ENCODE data around the gene IDH3G. TPM values are rescaled to one million over a fixed set of nuclear protein-coding genes. Genes with fewer than 3 reads are reported as not detected.

Gene IDH3G
- polyA plus RNA-seq, 3 donors = 71.7 to 83.7 (median 77.2) TPM

DNA sequence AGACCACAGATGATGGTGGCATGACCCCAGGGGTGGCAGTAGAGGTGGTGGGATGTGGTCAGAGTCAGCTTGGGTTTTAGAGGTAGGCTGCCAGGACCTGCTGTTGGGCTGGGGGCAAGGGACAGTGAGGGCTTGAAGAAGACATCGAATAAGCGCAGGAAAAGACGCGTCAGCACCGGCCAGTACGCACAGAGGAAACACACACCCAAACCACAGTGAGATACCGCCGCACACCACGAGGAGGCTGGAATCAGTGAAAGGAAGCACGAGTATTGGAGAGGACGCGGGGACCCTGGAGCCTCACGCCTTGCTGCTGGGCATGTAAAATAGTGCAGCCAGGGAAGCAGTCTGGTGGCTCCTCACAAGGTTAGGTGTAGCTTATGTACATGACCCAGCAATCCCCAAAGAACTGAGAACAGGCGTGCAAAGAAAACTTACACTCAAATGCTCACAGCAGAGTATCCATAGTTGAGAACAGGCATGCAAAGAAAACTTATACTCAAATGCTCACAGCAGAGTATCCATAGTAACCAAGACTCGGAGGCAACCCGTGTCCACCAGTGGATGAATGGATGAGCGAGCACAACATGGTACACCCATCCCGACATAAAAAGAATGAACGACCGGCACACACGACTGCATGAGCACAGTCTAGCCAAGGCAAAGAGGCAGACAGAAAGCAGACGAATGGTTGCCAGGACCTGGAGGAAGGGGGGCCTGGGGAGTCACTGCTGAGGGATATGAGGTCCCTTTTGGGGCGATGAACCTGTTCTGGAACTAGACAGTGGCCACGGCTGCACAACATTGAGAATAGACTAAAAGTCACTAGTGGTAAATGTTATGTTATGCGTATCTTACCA is 22.9 kb upstream of the IDH3G start:
- DNase-seq (ENCODE audit: low read depth in 3 of 3, low spot score in 2 of 3) = no peak

DNA sequence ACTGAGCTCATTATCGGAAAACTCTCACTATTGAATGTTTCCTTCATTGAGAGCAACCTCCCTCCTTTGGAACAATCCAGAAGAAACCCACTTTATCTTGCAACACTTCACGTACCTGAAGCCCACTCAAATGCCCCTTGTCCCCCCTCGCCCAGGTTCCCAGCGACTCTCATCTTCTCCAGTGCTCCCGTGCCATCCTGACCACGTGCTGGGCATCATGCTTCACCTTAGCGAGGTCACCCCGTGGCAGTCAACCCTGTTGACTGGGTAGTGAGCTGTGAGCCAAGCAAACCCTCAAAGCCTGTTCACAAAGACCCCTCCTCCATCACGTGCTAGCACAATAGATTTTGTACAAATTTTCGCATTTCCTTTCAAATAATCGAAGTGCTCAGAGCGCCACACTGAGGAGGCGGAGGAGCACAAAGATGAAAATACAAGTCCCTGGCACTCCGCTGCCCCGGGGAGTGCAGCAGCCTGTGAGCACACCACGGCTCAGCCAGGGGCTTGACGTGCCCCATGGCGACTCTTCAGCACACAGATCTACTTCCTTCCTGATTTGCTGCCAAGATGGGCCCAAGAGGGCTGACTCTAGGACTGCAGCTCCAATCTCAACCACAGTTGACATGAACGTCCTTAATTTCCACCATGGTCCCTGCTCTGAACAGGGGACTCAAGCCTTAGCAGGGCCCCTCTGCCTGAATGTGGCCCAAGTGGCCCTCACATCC is 20.6 kb upstream of the IDH3G start:
- DNase-seq (ENCODE audit: low read depth in 3 of 3, low spot score in 2 of 3) = no peak

DNA sequence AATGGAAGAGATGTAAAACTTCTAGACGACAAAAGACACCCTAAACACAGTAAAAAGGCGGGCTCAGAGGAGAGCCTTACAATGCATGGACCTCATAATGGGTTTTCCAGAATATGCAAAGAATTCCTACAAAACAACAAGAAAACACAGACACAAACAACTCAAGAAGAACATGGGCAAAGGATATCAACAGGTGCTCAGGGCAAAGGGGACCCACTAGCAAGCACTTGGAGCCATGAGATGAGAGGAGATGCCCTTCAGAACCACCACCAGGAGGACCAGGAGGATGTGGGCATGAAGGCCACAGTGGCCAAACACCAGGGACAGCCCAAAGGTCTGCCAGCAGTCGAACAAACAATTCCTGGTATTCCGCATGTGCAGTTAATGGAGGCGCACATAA is 19.0 kb upstream of the IDH3G start:
- DNase-seq (ENCODE audit: low read depth in 3 of 3, low spot score in 2 of 3) = no peak

DNA sequence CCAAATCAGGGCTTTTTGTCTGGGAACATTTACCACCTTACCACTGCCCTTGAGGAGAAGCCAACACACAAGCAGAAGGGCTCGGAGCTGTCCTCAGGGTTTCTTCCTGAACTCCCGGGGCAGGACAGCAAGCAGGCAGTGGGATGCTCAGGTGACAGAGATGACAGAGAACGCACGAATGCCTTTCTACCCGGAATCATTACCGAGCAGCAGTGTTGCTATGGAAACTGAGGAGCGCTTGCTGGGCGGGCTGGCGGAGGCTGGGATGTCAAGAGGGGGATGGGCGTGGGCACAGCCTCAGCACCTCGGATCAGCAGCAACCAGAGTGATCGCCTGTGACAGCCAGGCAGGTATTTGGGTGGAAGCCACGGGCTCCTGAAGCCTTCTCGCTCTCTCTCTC is 18.0 kb upstream of the IDH3G start:
- DNase-seq (ENCODE audit: low read depth in 3 of 3, low spot score in 2 of 3) = no peak

DNA sequence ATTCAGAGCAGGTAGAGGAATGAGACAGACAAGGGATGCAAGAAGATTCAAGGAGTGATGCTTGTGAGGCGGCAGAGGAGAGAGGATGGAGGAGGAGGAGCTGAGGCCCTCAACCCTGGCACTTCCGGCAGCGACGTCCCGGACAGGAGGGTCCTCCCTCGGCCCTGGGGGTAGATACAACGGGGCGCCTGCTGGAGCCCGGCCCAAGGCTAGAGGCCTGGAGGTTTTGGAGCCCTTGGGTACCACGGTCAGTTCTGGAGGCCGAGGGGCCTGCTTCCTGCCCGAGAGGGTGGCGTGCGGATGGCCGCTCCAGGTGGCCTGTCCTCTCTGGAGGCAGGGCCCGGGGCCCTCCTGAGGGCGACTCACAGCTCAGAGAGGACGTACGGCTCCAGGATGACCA is 13.8 kb upstream of the IDH3G start:
- DNase-seq (ENCODE audit: low read depth in 3 of 3, low spot score in 2 of 3) = no peak

DNA sequence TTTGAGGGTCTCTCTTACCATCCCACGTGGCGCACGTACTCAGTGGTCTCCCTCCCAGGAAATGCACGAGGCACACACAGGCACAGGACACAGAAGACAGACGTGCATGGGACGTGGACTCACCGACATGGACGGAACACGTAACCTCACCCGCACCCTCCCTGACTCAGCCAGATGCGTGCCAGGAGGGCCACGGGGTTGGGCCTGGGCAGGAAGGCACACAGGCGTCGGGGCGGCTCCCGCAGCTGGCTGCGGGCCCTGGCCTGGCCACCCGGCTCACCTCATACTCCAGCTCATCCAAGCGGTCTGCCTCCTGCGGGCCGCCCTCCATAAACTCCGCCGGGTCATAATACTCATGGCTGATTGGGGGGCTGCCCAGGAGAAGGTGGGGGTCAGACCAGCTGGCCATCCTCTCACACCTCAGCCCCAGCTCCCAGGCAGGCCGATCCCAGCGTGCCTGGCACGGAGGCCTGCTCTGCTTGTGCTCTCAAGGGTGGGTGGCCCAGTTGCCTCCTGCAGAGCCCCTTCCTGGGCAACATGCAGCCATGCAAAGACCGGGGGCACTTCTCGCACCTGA is 12.9 kb upstream of the IDH3G start:
- no peak for DNase-seq (ENCODE audit: low read depth in 3 of 3, low spot score in 2 of 3)

DNA sequence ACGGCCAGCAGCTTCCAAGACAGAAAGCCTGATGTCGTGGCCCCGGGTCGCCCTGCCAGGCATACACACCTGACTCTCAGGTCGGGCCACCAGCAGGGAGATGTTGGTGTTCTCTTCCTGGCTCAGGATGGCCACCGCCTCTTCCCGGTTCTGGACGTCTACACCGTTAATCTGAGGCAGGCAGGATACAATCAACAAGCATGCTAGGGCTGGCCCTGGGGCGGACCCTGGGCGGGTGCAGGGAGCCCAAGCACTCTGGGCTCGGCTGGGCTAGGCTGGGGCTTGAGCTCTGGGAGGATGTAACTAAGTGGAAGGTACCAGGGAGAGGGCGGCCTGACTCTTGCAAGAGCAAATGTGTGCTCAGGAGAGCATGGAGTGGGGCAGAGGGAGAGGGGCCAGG is 11.3 kb upstream of the IDH3G start:
- DNase-seq (ENCODE audit: low read depth in 3 of 3, low spot score in 2 of 3) = no peak

DNA sequence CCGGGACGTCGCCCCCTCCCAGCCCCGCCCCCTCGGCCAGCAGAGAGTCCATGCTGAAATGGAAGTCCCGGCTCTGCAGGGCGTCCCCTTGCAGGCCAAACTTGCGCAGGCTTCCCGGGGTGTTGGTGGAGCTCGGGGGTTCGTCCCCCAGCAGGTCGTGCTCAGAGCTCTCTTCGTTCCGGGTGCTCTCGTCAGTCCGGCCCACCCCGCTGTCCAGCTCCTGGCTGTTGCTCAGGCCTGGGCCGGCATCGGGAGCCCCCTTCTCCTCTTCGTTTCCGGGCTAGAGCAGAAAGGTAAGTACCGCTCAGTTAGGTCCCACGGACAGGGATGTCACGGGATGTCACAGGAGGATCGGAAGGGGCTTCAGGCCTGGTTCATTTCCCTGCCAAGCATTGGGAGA is 10.4 kb upstream of the IDH3G start:
- no peak for DNase-seq (ENCODE audit: low read depth in 3 of 3, low spot score in 2 of 3)

DNA sequence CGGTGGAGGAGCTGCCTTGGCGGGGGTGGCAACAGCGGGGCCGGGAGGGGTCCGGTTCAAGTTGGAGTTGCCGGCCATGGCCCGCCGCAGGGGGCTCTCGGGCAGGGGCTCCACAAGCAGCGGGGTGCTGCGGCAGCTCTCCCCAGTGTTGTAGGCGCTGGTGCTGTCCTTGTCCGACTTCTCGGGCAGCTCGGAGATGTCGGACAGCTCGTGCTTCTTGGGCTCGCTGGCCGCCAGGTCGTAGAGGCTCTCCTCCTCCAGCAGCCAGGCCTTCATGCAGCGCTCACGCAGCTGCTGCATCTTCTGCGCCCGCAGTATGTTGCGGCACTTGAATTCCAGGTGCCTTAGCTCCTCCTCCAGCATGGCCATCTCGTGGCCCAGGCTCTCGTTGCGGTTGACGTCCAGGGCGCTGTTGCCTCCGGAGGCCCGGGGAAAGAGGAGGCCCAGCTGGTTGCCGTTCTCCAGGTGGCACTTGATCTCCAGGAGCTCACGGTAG is 10.0 kb upstream of the IDH3G start:
- DNase-seq (ENCODE audit: low read depth in 3 of 3, low spot score in 2 of 3) = no peak

DNA sequence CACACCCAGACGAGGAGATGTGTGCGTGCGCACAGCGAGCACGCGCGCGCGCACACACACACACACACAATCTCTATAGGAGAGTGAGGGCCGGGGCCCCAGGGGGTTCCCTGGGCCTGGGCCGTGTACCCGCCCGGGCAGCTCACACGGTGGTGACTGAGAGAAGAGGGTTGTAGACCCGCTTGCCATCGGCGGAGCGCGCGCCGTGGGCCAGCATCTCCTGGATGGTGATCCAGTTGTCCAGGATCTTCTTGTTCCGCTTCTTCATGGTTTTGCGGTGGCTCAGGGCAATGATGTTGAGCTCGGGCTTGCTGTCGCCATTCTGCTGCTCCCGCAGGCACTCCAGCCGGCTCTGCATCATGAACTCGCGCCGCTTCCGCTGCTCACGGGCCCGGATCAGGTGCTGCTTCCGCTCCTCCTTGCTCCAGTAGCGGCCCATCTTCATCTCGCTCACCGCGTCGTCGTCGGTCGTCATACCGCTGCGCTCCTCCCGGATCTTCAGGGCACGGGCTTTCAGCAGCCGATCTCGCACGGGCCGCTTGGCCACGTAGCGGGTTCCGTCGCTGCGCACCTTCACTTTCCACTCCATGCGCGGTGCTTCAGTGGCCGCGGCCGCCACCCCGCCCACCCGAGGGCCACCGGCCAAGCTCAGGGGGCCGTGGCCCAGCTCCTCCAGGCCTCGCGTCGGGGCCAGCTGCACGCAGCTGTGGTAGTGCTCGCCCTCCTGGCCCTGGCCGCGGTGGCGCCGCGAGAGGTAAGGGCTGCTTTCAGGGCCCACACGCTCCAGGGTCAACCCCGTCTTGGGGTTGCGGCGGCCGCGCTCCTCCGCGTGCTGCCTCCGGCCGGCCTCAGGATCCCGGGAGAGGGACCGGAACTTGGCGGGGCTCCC is 9.3 kb upstream of the IDH3G start:
- no peak for DNase-seq (ENCODE audit: low read depth in 3 of 3, low spot score in 2 of 3)

DNA sequence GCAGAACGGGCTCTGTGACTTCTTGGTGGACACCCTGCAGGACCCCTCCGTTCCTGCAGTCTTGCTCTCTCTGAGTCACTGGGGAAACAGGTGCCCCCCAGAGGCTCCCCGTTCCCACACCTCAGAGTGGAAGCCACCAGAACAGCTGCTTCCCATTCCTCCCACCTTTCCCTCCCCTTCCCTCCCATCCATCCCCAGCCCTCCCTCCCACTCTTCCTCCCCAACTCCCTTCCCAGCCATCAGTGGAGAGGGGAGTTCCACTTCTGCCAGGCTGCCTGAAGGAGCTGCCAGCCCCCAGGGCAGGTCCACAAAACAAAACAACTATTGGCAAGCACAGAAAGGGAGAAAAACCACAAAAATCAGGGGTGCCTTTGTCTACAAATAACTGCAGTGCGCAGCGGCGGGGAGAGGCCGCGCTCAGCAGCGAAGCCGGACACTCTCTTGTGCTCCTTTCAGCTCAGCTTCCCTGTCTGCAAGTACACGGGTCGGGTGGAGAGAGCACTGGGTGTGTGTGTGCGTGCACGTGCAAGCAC is 8.4 kb upstream of the IDH3G start:
- DNase-seq (ENCODE audit: low read depth in 3 of 3, low spot score in 2 of 3) = no peak

DNA sequence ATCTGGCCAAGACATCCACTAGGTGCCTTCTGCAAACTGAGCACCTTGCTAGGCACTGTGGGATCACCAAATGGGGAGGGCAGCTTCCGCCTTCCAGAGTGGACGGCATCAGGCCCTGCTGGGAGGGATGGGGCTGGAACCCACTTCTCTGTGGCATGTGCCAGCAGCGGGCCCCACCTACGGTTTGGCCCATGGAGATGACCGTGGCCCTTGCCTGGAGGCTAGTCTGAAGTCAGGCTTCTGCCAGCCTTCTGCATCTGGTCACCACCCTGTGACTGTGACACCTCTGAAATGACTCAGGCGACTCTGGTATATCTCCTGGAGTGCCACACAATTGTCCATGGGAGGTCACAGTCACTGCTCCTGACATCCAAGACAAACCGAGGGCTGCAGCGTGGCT is 7.5 kb upstream of the IDH3G start:
- no peak for DNase-seq (ENCODE audit: low read depth in 3 of 3, low spot score in 2 of 3)

DNA sequence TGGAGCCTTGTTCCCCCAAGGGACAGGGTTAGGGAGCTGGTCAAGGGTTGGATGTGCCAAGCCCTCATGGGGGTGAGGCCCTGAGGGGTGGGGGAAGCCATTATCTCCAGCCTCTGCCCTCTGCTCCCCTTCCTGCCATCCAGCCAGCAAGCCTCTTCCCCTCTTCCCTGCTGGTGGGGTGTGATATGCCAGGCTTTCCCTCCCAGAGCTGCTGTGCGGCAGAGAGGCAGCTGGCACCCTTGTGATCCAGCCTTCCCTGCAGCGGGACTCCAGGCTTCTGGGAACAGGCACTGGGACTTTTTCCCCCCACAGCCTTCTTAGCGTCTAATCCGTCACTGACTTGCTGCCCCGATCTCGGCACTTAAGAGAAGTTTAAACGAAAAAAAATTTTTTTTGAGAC is 6.6 kb upstream of the IDH3G start:
- no peak for DNase-seq (ENCODE audit: low read depth in 3 of 3, low spot score in 2 of 3)

DNA sequence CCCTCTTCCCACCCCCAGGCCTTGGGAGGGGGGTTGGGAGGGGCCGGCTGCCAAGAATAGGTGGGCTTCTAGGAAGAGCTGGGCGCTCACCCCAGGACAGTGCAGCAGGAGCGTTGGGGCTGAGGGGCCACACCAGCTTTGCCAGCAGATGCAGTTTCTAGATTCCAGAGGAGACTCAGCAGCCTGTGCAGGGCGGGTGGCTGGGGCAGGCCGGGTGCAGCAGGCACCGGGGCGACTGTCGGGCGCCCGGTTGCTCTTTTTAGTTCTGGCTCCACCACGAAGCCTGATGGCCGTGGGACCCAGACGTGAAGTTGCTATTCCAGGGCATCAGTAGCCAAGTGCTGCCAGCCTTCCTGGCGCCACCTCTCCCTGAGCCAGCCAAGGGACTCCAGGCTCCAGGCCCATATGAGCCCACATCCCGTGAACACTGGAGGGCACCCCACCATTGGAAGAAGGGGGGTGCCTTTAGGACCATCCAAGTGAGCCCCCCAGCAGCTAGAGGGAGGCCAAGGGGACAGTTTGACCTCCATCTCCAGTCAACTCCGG is 6.1 kb upstream of the IDH3G start:
- DNase-seq (ENCODE audit: low read depth in 3 of 3, low spot score in 2 of 3) = no peak

DNA sequence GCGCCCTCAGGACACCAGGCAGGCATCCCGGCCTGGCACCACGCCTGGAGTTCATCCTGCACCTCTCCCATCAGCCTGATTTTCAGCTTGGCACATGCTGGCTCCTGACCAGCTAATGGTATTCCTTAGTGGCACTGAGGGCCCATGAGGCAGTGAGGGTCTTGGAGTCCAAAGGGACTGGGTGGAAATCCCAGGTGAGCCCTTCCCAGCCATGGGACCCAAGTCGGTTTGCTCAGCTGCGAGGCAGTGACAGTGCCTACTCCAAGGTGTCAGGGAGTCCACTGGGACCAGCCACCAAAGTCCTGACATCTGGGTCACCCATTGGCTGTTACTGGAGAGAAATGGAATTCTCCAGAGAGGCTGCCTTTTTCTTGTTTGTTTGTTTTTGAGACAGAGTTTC is 5.2 kb upstream of the IDH3G start:
- DNase-seq (ENCODE audit: low read depth in 3 of 3, low spot score in 2 of 3) = no peak

DNA sequence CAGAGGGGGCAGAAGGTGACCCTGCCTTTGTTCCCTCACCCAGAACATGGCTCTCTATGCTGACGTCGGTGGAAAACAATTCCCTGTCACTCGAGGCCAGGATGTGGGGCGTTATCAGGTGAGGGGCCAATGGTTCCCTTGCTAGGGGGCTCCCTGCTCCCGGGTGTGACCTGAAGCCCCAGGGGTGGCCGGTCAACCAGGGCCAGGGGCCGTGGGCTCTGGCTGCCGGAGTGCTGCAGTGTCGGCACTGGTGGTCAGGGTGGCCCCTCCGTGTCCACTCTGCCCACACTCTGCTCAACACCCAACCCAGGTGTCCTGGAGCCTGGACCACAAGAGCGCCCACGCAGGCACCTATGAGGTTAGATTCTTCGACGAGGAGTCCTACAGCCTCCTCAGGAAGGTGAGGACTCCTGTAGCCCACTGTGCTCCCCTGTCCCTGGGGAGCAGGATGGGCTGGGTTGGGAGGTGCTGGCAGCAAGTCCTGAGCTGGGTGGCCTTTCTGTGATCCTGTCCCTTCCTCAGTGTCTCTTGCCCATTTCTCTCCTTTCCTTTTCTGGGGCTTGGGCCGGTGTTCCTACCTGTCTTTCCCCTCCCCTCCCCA is 3.3 kb upstream of the IDH3G start:
- DNase-seq (ENCODE audit: low read depth in 3 of 3, low spot score in 2 of 3) = no peak

DNA sequence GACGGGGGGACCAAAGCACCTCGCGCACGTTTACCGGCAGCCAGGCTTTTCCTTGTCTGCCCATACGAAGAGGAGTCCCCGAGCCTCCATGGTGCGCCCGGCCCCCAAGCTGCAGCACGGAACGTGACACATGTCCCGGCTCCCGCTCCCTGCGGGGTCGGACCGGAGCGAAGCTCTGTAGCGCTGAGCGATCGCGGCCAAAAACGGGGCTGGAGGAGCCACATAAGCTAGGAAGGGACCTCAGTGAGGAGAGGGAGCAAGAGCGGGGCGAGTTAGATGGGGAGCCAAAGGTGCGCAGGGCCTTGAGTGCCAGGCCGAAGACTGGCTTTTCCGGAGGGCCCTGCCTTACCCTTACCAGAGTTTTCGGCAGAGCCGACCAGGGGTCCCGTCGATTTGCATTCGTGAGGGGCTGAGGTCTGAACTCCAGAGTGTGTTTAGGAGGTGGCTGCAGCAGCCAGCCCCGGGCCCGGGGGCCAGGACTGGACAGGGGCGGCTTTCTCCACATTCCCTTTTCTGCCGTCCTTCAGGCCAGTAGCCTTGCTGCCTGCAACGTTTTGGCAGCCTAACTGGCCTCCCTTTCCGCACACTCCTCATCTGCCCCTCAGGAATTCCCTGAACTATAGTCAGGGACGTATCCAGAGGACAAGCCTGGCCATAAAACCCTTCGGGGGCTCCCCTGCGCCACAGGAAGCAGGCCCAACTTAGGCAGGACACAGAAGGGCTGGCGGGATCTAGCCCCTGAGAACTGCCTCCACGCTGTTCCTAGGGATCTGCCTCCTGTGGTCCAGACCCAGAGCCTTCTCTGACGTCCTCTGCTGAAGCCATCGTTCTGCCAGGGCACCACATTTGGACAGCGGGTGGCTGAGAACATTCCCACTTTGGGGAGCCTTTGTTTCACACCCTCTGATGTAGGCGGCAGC is 982 bp upstream of the IDH3G start:
- no peak for DNase-seq (ENCODE audit: low read depth in 3 of 3, low spot score in 2 of 3)

DNA sequence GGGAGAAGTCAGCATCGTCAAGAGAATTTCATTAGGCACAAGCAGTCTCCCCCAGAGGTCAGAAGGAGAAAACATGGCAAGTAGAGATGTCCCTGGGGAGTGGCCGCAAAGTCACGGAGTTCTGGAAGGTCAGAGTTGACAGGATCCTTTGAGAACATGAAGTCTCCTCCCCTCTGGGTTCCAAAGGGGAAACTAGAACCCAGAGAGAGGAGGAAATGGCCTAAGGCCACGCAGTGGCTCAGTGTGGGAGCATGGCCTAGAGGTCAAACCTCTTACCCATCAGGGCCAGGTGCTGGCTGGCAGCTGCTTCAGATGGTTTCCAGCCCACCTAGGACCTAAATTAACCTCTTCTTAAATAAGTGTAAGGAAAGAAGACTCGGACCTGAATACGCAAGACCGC is 884 bp downstream of the IDH3G start:
- no peak for DNase-seq (ENCODE audit: low read depth in 3 of 3, low spot score in 2 of 3)

DNA sequence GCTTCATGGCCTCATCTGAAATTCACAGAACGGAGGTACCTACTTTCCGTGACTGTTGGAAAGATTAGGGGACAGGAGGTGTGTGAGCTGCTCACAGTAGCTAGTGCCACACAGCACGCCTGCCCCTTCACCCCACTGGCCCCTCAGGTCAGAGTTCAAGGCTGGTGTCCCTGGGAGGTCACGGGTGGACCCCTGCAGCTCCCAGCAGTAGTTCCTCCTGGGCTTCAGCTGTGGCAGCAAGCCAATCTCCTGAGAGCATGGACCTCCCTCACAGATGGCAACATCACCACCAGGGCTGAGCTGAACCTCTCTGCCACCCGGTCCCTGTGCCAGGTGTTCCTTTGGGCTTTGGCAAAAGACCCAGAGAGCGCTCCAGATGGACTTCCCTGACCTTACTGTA is 1.8 kb downstream of the IDH3G start:
- DNase-seq (ENCODE audit: low read depth in 3 of 3, low spot score in 2 of 3) = no peak
